ENCODE data around the gene ZNF654.

ZNF654 gene

GRCh38 chr3:88141458-88142083, 82.5 kb downstream of the ZNF654 start:
- TF ChIP-seq CTCF (IDR thresholded peaks at IDR 0.05; ENCODE audit: poor library complexity, severe bottlenecking), result no peak
- DNase-seq (ENCODE audit: low spot score), result no peak
- peak; percentile 86 for ATAC-seq (ENCODE audit: low read depth)
- Histone ChIP-seq H3K27me3 (ENCODE audit: insufficient read depth, poor library complexity, severe bottlenecking) (no peaks in the 10 kb centered on the region), H3K4me3 (ENCODE audit: severe bottlenecking) (no peak overlapping the region), H3K4me1 (ENCODE audit: insufficient read depth, poor library complexity, severe bottlenecking) (peaks cover 35% of the 10 kb centered on the region), H3K9me3 (ENCODE audit: severe bottlenecking) (no peaks in the 10 kb centered on the region), H3K36me3 (ENCODE audit: low read depth) (peaks cover 45% of the 10 kb centered on the region), H3K27ac (ENCODE audit: poor library complexity, severe bottlenecking) (peak overlapping the region; percentile 90)

GRCh38 chr3:88142094-88142624, 83.1 kb downstream of the ZNF654 start:
- Histone ChIP-seq H3K27ac (ENCODE audit: poor library complexity, severe bottlenecking) (peak overlapping the region; percentile 90), H3K4me3 (ENCODE audit: severe bottlenecking) (no peak overlapping the region), H3K4me1 (ENCODE audit: insufficient read depth, poor library complexity, severe bottlenecking) (peaks cover 35% of the 10 kb centered on the region), H3K9me3 (ENCODE audit: severe bottlenecking) (no peaks in the 10 kb centered on the region), H3K27me3 (ENCODE audit: insufficient read depth, poor library complexity, severe bottlenecking) (no peaks in the 10 kb centered on the region), H3K36me3 (ENCODE audit: low read depth) (peaks cover 43% of the 10 kb centered on the region)
- no peak for TF ChIP-seq CTCF (IDR thresholded peaks at IDR 0.05; ENCODE audit: poor library complexity, severe bottlenecking)
- ATAC-seq (ENCODE audit: low read depth), result peak; percentile 63
- DNase-seq (ENCODE audit: low spot score), result no peak

GRCh38 chr3:88147261-88147660, 88.2 kb downstream of the ZNF654 start:
- ATAC-seq (ENCODE audit: low read depth), result no peak
- no peak for DNase-seq (ENCODE audit: low spot score)
- Histone ChIP-seq H3K36me3 (ENCODE audit: low read depth) (no peaks in the 10 kb centered on the region; the same call in none of the 2 replicates), H3K27me3 (ENCODE audit: insufficient read depth, poor library complexity, severe bottlenecking) (no peaks in the 10 kb centered on the region), H3K4me3 (ENCODE audit: severe bottlenecking) (no peak overlapping the region), H3K9me3 (ENCODE audit: severe bottlenecking) (no peaks in the 10 kb centered on the region), H3K27ac (ENCODE audit: poor library complexity, severe bottlenecking) (no peak overlapping the region), H3K4me1 (ENCODE audit: insufficient read depth, poor library complexity, severe bottlenecking) (peaks cover 32% of the 10 kb centered on the region)
- no peak for TF ChIP-seq CTCF (IDR thresholded peaks at IDR 0.05; ENCODE audit: poor library complexity, severe bottlenecking)

GRCh38 chr3:88148651-88149050, 89.6 kb downstream of the ZNF654 start:
- DNase-seq (ENCODE audit: low spot score) (no peak), ATAC-seq (ENCODE audit: low read depth) (no peak)
- H3K27me3 ChIP-seq (ENCODE audit: insufficient read depth, poor library complexity, severe bottlenecking), result no peaks in the 10 kb centered on the region
- H3K36me3 ChIP-seq (ENCODE audit: low read depth), result peaks cover 12% of the 10 kb centered on the region
- H3K4me3 ChIP-seq (ENCODE audit: severe bottlenecking), result peak overlapping the region; percentile 75
- H3K27ac ChIP-seq (ENCODE audit: poor library complexity, severe bottlenecking), result peak overlapping the region; percentile 86
- H3K9me3 ChIP-seq (ENCODE audit: severe bottlenecking), result no peaks in the 10 kb centered on the region
- no peak for TF ChIP-seq CTCF (IDR thresholded peaks at IDR 0.05; ENCODE audit: poor library complexity, severe bottlenecking)
- H3K4me1 ChIP-seq (ENCODE audit: insufficient read depth, poor library complexity, severe bottlenecking), result peaks cover 22% of the 10 kb centered on the region

- H3K36me3 ChIP-seq (ENCODE audit: low read depth), result peaks cover 16% of the 10 kb centered on the region
- DNase-seq (ENCODE audit: low spot score), result peak; percentile 38
- peaks cover 22% of the 10 kb centered on the region for H3K4me1 ChIP-seq (ENCODE audit: insufficient read depth, poor library complexity, severe bottlenecking)
- peak; percentile 33 for ATAC-seq (ENCODE audit: low read depth)
- peak overlapping the region; percentile 75 for H3K4me3 ChIP-seq (ENCODE audit: severe bottlenecking)
- no peak for TF ChIP-seq CTCF (IDR thresholded peaks at IDR 0.05; ENCODE audit: poor library complexity, severe bottlenecking)
- H3K27me3 ChIP-seq (ENCODE audit: insufficient read depth, poor library complexity, severe bottlenecking), result no peaks in the 10 kb centered on the region
- peak overlapping the region; percentile 86 for H3K27ac ChIP-seq (ENCODE audit: poor library complexity, severe bottlenecking)
- H3K9me3 ChIP-seq (ENCODE audit: severe bottlenecking), result no peaks in the 10 kb centered on the region
Observed at GRCh38 chr3:88149101-88149508, 90.0 kb downstream of the ZNF654 start.

Measured in RWPE2 (cell line).